ENCODE data around the gene SNX25.

SNX25 gene

GRCh38 chr4:185371702-185372101 lies 162.3 kb downstream of the SNX25 start:
- no peak overlapping the region for H3K27ac Mint-ChIP-seq
- no peaks in the 10 kb centered on the region for H3K9me3 Mint-ChIP-seq
- no peaks in the 10 kb centered on the region for H3K4me1 Mint-ChIP-seq
- no peaks in the 10 kb centered on the region for H3K27me3 Mint-ChIP-seq (ENCODE audit: low read depth)
- peaks cover 17% of the 10 kb centered on the region for H3K36me3 Mint-ChIP-seq (ENCODE audit: low read depth)
- H3K4me3 Mint-ChIP-seq = no peak overlapping the region
- TF ChIP-seq CTCF (IDR thresholded peaks at IDR 0.05; ENCODE audit: unreplicated experiment in 3 of 3) = no peak

DNA sequence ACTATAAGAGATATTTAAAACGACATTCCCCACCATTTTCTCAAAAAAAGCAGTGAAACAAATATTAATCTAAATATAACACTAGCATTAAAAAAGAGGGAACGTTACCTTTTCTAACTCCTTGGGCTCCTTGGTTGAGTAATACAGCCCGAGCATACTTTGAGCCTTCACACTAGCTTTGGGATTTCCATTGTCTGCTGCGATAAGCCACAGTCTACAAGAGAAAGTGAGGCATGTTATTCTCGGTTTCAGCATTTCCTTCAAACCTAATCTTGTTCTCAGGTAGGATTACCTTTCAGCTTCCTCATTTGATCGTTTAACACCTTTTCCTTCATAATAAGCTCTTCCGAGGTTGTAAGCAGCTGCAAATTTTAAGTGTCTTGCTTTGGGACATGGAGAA lies 164.6 kb downstream of the SNX25 start:
- no peaks in the 10 kb centered on the region for H3K9me3 Mint-ChIP-seq
- no peak overlapping the region for H3K27ac Mint-ChIP-seq
- H3K27me3 Mint-ChIP-seq (ENCODE audit: low read depth) = no peaks in the 10 kb centered on the region
- H3K4me1 Mint-ChIP-seq = no peaks in the 10 kb centered on the region
- H3K4me3 Mint-ChIP-seq = no peak overlapping the region
- peaks cover 21% of the 10 kb centered on the region for H3K36me3 Mint-ChIP-seq (ENCODE audit: low read depth)
- TF ChIP-seq CTCF (IDR thresholded peaks at IDR 0.05; ENCODE audit: unreplicated experiment in 3 of 3) = no peak

- TF ChIP-seq CTCF (IDR thresholded peaks at IDR 0.05; ENCODE audit: unreplicated experiment in 3 of 3) = no peak
- Mint-ChIP-seq H3K27ac (no peak overlapping the region), H3K9me3 (no peaks in the 10 kb centered on the region), H3K4me3 (no peak overlapping the region), H3K36me3 (ENCODE audit: low read depth) (peaks cover 21% of the 10 kb centered on the region), H3K4me1 (no peaks in the 10 kb centered on the region), H3K27me3 (ENCODE audit: low read depth) (no peaks in the 10 kb centered on the region)
Measured at GRCh38 chr4:185374573-185374972, 165.2 kb downstream of the SNX25 start.

GRCh38 chr4:185378264-185378663 lies 168.9 kb downstream of the SNX25 start:
- H3K27ac Mint-ChIP-seq = no peak overlapping the region
- peaks cover 5% of the 10 kb centered on the region for H3K27me3 Mint-ChIP-seq (ENCODE audit: low read depth)
- peaks cover 41% of the 10 kb centered on the region for H3K36me3 Mint-ChIP-seq (ENCODE audit: low read depth)
- H3K4me3 Mint-ChIP-seq = no peak overlapping the region
- H3K4me1 Mint-ChIP-seq = no peaks in the 10 kb centered on the region
- no peak for TF ChIP-seq CTCF (IDR thresholded peaks at IDR 0.05; ENCODE audit: unreplicated experiment in 3 of 3)
- peaks cover 15% of the 10 kb centered on the region for H3K9me3 Mint-ChIP-seq

DNA sequence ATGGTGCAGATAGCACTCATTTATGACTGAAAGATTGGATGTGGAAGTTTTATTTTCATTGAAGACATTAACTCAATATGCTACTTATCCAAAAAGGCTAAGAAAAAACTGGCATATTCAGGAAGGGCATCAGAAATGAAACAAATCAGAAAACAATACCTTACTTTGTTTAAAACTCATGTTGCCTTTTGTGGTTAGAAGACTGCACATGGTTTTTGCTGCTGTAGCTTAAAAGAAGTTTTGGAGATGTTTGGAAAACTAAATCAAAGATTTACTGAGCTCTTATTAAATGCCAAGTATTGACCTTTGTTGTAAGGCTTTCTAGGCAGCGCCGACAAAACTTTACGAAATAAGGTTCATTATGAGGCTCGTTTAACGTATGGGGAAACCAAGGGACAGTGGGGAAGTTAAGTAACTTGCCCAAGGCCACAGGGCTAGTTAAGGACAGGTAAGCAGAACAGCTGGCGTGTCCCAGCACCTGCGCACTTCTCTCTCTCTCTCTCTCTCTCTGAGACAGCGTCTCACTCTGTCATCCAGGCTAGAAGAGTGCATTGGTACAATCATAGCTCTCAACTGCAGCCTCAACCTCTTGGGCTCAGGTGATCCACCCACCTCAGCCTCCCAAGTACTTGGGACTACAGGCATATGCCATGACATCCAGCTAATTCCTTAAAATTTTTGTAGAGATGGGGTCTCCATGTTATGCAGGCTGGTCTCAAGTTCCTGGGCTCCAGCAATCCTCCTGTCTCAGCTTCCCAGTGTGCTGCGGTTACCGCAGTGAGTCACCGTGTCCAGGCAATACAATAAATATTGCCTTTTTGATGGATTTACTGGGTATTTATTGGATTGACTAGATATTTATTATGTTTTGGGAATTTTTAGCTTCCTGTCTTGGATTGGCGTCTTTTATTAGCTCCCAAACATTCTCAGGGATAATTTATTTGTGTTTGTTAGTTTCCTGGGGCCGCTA lies 170.2 kb downstream of the SNX25 start:
- H3K4me1 Mint-ChIP-seq = peaks cover 5% of the 10 kb centered on the region
- H3K27me3 Mint-ChIP-seq (ENCODE audit: low read depth) = peaks cover 5% of the 10 kb centered on the region

More for the DNA sequence above, 170.2 kb downstream of the SNX25 start:
- no peak overlapping the region for H3K4me3 Mint-ChIP-seq
- no peak overlapping the region for H3K27ac Mint-ChIP-seq
- H3K36me3 Mint-ChIP-seq (ENCODE audit: low read depth) = peaks cover 50% of the 10 kb centered on the region
- H3K9me3 Mint-ChIP-seq = peaks cover 15% of the 10 kb centered on the region
- TF ChIP-seq CTCF (IDR thresholded peaks at IDR 0.05; ENCODE audit: unreplicated experiment in 3 of 3) = no peak
